GM18907 (cell line): ENCODE results near the gene TBC1D32.

ENCODE experiments used
- ATAC-seq: cut with Tn5 transposase; IDR thresholded peaks from one replicate; pipeline ENCODE4 v1.9.1; 2021; ENCODE audit warnings: mild to moderate bottlenecking, moderate library complexity; ENCODE audit not compliant: unreplicated experiment

TBC1D32 gene

DNA sequence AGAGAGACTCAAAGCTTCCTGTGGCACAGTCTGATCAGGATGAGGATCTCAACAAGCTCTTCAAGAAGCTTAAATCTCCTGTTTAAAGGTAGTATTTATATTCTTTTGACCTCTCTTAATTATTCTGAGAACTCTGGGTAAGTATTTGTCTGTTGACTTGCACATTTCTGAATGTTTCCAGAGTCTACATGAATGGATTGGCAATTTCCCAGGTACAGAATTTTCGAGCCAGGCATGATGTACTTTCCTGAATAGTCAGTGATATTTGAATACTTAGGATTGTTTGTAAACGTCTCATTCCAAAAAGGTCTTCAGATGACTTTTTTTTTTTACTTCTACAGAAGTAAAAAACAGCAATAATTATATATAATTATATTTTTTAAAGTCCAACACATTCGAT is 293.4 kb downstream of the TBC1D32 start:
- no peak for ATAC-seq

DNA sequence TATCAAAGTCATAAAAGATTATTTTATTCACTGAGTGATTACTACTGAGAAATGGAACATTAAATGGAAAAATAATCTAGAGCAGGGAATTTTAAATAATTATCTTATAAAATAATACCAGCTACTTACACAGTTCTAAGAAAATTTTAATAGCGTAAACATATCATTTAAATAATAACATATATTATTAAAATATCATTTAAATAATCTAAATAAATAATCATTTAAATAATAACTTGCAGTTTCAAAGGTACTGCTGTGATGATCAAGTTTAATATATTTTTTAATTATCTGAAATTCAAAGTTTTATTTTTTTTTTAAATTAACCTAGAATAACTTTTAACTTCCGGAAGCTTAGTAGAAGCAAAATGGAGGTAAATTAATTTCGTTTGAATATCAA is 301.2 kb downstream of the TBC1D32 start:
- no peak for ATAC-seq

DNA sequence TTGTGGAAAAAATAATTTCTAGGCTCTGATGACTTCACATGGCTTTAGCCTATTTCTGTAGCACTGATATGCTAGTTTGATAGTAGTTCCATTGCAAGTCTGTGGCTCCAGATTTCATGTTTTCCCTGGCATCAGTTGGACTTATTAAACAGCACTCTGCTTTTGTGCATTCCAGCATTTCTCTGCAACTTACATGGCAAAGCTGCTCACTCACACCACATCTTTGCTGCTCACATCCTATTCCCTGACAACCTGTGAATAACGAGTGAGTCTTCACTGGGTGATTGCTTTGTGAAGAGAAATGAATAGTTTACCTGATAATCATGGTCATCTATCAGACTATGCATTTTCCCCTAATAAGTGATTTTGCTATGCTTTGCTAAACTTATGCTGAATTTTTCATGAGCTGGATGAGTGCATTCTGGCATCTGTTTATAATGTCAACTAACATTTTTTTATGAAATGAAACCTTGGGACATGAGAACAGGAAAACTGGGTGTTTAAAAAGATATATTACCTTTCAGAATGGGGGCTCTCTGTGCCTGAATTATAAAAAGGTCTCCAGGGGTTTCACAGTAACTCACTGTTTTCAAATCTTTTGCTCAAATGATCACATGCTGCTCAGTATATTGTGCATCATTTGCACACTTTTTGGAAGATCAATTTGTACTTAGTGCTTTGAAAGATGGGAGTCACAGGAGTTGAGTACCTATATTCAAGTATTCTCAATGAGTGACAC is 301.8 kb downstream of the TBC1D32 start:
- ATAC-seq = no peak
